ENCODE data around the gene IGSF6. TPM values are rescaled to one million over a fixed set of nuclear protein-coding genes. Genes with fewer than 3 reads are reported as not detected.

The IGSF6 gene
- total RNA-seq, 4 donors from 2014 or later: 0.30 to 0.71 (median 0.51) TPM

- 38 to 41% methylated on average over 3 of the region's 3 CpGs for WGBS, 2 donors
- intact Hi-C loops (cut with DNase I; ENCODE audit: low total_unique reads): no loop called here
- TF ChIP-seq CTCF (IDR thresholded peaks at IDR 0.05) (no peak), POLR2A (IDR thresholded peaks at IDR 0.05) (no peak)
- no peak for DNase-seq (ENCODE audit: low spot score in 2 of 2)
- no peak overlapping the region for H3K4me3 ChIP-seq (ENCODE audit: low read depth, poor library complexity, severe bottlenecking)
These were observed 48.5 kb downstream of the IGSF6 start for GRCh38 chr16:21603928-21604327.

GRCh38 chr16:21602785-21603184, 49.6 kb downstream of the IGSF6 start:
- H3K4me3 ChIP-seq (ENCODE audit: low read depth, poor library complexity, severe bottlenecking): no peak overlapping the region
- no peak for TF ChIP-seq POLR2A (IDR thresholded peaks at IDR 0.05)
- no peak for TF ChIP-seq CTCF (IDR thresholded peaks at IDR 0.05)
- intact Hi-C loops (cut with DNase I; ENCODE audit: low total_unique reads): no loop called here
- 89 to 96% methylated on average over 3 of the region's 3 CpGs for WGBS, 2 donors
- no peak for DNase-seq (ENCODE audit: low spot score in 2 of 2)

GRCh38 chr16:21600031-21600773, 52.2 kb downstream of the IGSF6 start:
- WGBS, 2 donors: 0% methylated on average over 34 to 52 of the region's 52 CpGs
- peak overlapping the region; percentile 79 for H3K4me3 ChIP-seq (ENCODE audit: low read depth, poor library complexity, severe bottlenecking)
- TF ChIP-seq CTCF (IDR thresholded peaks at IDR 0.05) (no peak), POLR2A (IDR thresholded peaks at IDR 0.05) (no peak)
- intact Hi-C loops (cut with DNase I; ENCODE audit: low total_unique reads): no loop called here
- DNase-seq (ENCODE audit: low spot score in 2 of 2): no peak

GRCh38 chr16:21599122-21600030, 53.0 kb downstream of the IGSF6 start, which contains the start of gene METTL9:
Gene METTL9 (plus strand): TSS chr16:21599577. CDS start chr16:21599734, 157 bp downstream.
- peak within 1 kb of the TSS; percentile 79 for H3K4me3 ChIP-seq (ENCODE audit: low read depth, poor library complexity, severe bottlenecking)
- TF ChIP-seq CTCF (IDR thresholded peaks at IDR 0.05): peak in 1 of 3 donors; percentile 50
- peak in 1 of 2 donors; percentile 40 for TF ChIP-seq POLR2A (IDR thresholded peaks at IDR 0.05)
- peak; percentile 92 to 99 for DNase-seq (ENCODE audit: low spot score in 2 of 2)
- 0 to 1% methylated on average over 17 to 48 of the region's 100 CpGs for WGBS, 2 donors
- intact Hi-C loops (cut with DNase I; ENCODE audit: low total_unique reads): no loop called here

GRCh38 chr16:21598701-21599121, 53.7 kb downstream of the IGSF6 start:
- intact Hi-C loops (cut with DNase I; ENCODE audit: low total_unique reads): no loop called here
- no peak for TF ChIP-seq CTCF (IDR thresholded peaks at IDR 0.05)
- TF ChIP-seq POLR2A (IDR thresholded peaks at IDR 0.05): no peak
- H3K4me3 ChIP-seq (ENCODE audit: low read depth, poor library complexity, severe bottlenecking): peak overlapping the region; percentile 79
- DNase-seq (ENCODE audit: low spot score in 2 of 2): peak in 1 of 2 donors; percentile 21
- 2 to 5% methylated on average over 13 of the region's 13 CpGs for WGBS, 2 donors

Data from lower leg skin (tissue), 4 donors.